ENCODE measurements around the gene IBSP. TPM values are rescaled to one million over a fixed set of nuclear protein-coding genes. Genes with fewer than 3 reads are reported as not detected.

Gene IBSP
- total RNA-seq, 1 experiment from 2014 or later = not detected

DNA sequence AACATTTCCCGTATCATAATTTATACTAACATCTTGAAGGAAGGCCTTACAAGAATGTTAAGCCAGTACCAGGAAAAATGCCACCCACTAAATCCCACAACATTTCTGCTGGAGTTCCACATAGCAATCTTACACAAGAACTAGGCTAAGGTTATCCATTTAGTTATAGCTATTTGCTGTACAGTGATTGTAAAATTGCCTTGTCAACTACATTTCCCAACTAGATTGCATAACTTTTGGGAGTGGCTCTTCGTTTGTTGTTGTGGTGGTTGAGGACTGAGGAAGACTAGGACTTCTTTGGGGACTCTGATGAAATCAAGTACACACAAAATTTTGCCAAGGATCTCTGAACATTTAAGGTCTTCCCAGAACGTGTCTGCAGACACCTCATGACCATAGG lies 8.0 kb downstream of the IBSP start:
- TF ChIP-seq, protein P1, sequence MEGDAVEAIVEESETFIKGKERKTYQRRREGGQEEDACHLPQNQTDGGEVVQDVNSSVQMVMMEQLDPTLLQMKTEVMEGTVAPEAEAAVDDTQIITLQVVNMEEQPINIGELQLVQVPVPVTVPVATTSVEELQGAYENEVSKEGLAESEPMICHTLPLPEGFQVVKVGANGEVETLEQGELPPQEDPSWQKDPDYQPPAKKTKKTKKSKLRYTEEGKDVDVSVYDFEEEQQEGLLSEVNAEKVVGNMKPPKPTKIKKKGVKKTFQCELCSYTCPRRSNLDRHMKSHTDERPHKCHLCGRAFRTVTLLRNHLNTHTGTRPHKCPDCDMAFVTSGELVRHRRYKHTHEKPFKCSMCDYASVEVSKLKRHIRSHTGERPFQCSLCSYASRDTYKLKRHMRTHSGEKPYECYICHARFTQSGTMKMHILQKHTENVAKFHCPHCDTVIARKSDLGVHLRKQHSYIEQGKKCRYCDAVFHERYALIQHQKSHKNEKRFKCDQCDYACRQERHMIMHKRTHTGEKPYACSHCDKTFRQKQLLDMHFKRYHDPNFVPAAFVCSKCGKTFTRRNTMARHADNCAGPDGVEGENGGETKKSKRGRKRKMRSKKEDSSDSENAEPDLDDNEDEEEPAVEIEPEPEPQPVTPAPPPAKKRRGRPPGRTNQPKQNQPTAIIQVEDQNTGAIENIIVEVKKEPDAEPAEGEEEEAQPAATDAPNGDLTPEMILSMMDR (conservative IDR thresholded peaks at IDR 0.05) = no peak
- Histone ChIP-seq H2BK12ac (ENCODE audit: insufficient read length, low read depth, low read length) (no peak overlapping the region), H3K79me2 (ENCODE audit: insufficient read depth, low read length) (no peaks in the 10 kb centered on the region), H3K18ac (ENCODE audit: insufficient read length, low read depth, low read length) (no peak overlapping the region), H3K56ac (ENCODE audit: insufficient read length, low read depth, low read length) (no peak overlapping the region), H2BK120ac (ENCODE audit: low read depth, low read length, poor library complexity, severe bottlenecking) (no peak overlapping the region), H2BK5ac (ENCODE audit: insufficient read length, low read length) (no peak overlapping the region), H4K20me1 (ENCODE audit: control insufficient read depth, insufficient read depth, insufficient read length) (no peaks in the 10 kb centered on the region), H3K23me2 (ENCODE audit: insufficient read length, low read depth, low read length, poor library complexity, severe bottlenecking) (no peaks in the 10 kb centered on the region), H3K79me1 (ENCODE audit: insufficient read depth, low read depth, low read length, poor library complexity, severe bottlenecking) (no peaks in the 10 kb centered on the region), H3T11ph (ENCODE audit: low read length) (no peak overlapping the region), H3K4me1 (ENCODE audit: insufficient read depth, low read length) (no peaks in the 10 kb centered on the region), H2BK20ac (ENCODE audit: low read depth, low read length, poor library complexity, severe bottlenecking) (no peak overlapping the region), H2AFZ (ENCODE audit: low read length) (no peak overlapping the region), H3K9me3 (ENCODE audit: control insufficient read depth, low read depth, low read length) (no peaks in the 10 kb centered on the region), H4K91ac (ENCODE audit: insufficient read length, low read depth, low read length) (no peak overlapping the region), H3K23ac (ENCODE audit: insufficient read length, low read depth, low read length) (no peak overlapping the region), H3K27me3 (ENCODE audit: insufficient read depth, low read length) (no peaks in the 10 kb centered on the region), H3K9ac (ENCODE audit: extremely low read depth, insufficient read length, low read length) (no peak overlapping the region), H3K4me2 (ENCODE audit: insufficient read depth, insufficient read length, low read length) (no peak overlapping the region), H3K4ac (ENCODE audit: low read depth, low read length) (no peak overlapping the region), H2BK15ac (ENCODE audit: low read depth, low read length) (no peak overlapping the region), H3K27ac (ENCODE audit: insufficient read length, low read depth, low read length) (no peak overlapping the region), H2AK5ac (ENCODE audit: insufficient read length, low read length) (no peak overlapping the region), H4K5ac (ENCODE audit: insufficient read length, low read depth, low read length) (no peak overlapping the region), H3K14ac (ENCODE audit: insufficient read depth, low read length) (no peak overlapping the region), H4K8ac (replicated peaks; ENCODE audit: insufficient read length, low read depth, low read length) (no peak overlapping the region)
- no peaks in the 10 kb centered on the region; the same call in 1 of the 2 replicates for H3K27me3 Mint-ChIP-seq (ENCODE audit: low read depth)
- no peak overlapping the region for H3K4me3 Mint-ChIP-seq
- peaks cover 0 to 2% (median 0%) of the 10 kb centered on the region in 3 experiments; a peak in 3 of 7 replicates for H3K36me3 Mint-ChIP-seq (ENCODE audit: insufficient read depth in 1 of 3, low read depth in 3 of 3)
- no peaks in the 10 kb centered on the region; a peak in 2 of 4 replicates for H3K4me1 Mint-ChIP-seq
- no peak for DNase-seq
- no CpG with 5 or more reads among the region's 3 CpGs for WGBS (ENCODE audit: extremely low coverage, insufficient read length, low lambda C conversion rate)
- peaks cover 0 to 2% of the 10 kb centered on the region in 2 experiments; a peak in 2 of 5 replicates for H3K9me3 Mint-ChIP-seq
- H3K27ac Mint-ChIP-seq = no peak overlapping the region

Measured in H9 (cell line).